Hepatocyte (in vitro differentiated cells): ENCODE measurements around the gene FBRSL1. TPM values are rescaled to one million over a fixed set of nuclear protein-coding genes. Genes with fewer than 3 reads are reported as not detected.

Source experiments
- DNase-seq: peaks from one replicate; pipeline ENCODE4 v3.0.0-alpha.2; 2016; ENCODE audit warnings: low spot score
- H2AFZ ChIP-seq: fragments of 200-600 bp; sonication (generic); 2 replicates; pipeline ENCODE4 v1.6.0; 2016; ENCODE audit warnings: antibody characterized with exemption, mild to moderate bottlenecking
- H3K27ac ChIP-seq: fragments of 200-600 bp; sonication (generic); 2 replicates; pipeline ENCODE4 v1.5.1; 2016; ENCODE audit warnings: mild to moderate bottlenecking
- H3K27me3 ChIP-seq: fragments of 200-600 bp; sonication (generic); 2 replicates; pipeline ENCODE4 v1.6.1; 2016
- H3K36me3 ChIP-seq: fragments of 200-600 bp; sonication (generic); replicated peaks from 2 replicates; pipeline ENCODE4 v1.5.1; 2016; ENCODE audit warnings: low read depth; ENCODE audit not compliant: insufficient read depth
- H3K4me1 ChIP-seq: fragments of 200-600 bp; sonication (generic); 2 replicates; pipeline ENCODE4 v1.5.1; 2016; ENCODE audit warnings: mild to moderate bottlenecking, moderate library complexity; ENCODE audit not compliant: insufficient read depth
- H3K4me2 ChIP-seq: fragments of 200-600 bp; sonication (generic); 2 replicates; pipeline ENCODE4 v1.6.0; 2016
- H3K4me3 ChIP-seq: fragments of 200-600 bp; sonication (generic); 2 replicates; pipeline ENCODE4 v1.5.1; 2016; ENCODE audit warnings: mild to moderate bottlenecking
- H3K79me2 ChIP-seq: fragments of 200-600 bp; sonication (generic); 2 replicates; pipeline ENCODE4 v1.6.0; 2017; ENCODE audit warnings: mild to moderate bottlenecking
- H3K9me2 ChIP-seq: fragments of 200-600 bp; sonication (generic); replicated peaks from 2 replicates; pipeline ENCODE4 v1.6.0; 2017; ENCODE audit warnings: mild to moderate bottlenecking; ENCODE audit not compliant: insufficient read depth
- H3K9me3 ChIP-seq: fragments of 200-600 bp; sonication (generic); 2 replicates; pipeline ENCODE4 v1.5.1; 2016; ENCODE audit warnings: low read depth, mild to moderate bottlenecking
- H4K20me1 ChIP-seq: fragments of 200-600 bp; sonication (generic); 2 replicates; pipeline ENCODE4 v1.6.0; 2016; ENCODE audit warnings: mild to moderate bottlenecking; ENCODE audit not compliant: insufficient read depth, poor library complexity, severe bottlenecking
- EZH2 ChIP-seq: fragments of 200-600 bp; sonication (generic); IDR thresholded peaks from 2 replicates; pipeline ENCODE4 v1.6.1; 2016; ENCODE audit warnings: antibody characterized with exemption, mild to moderate bottlenecking, borderline replicate concordance
- EZH2phosphoT487 ChIP-seq: fragments of 200-600 bp; sonication (generic); IDR thresholded peaks from one replicate; pipeline ENCODE4 v1.6.1; 2018; ENCODE audit warnings: antibody characterized with exemption, mild to moderate bottlenecking, low read depth, moderate library complexity; ENCODE audit not compliant: unreplicated experiment, severe bottlenecking
- WGBS: methylation state at CpG from one replicate; pipeline ENCODE4 v1.1.6; 2016; ENCODE audit warnings: low lambda C conversion rate; ENCODE audit errors: missing lambda C conversion rate; 5-methylcytosine and 5-hydroxymethylcytosine counted together
- polyA plus RNA-seq: library from polyadenylated mRNA; unstranded; fragments of >200 nt; fragmentation: Nextera tagmentation; extraction: Ambion mirVana; gene quantifications from 2 replicates; pipeline ENCODE4 v1.2.1, GENCODE V29; 2016
- total RNA-seq: library from RNA; depleted of rRNA; stranded (reverse); fragments of >200 nt; gene quantifications from 2 replicates; pipeline ENCODE4 v1.2.3, GENCODE V29; 2014
- TF ChIP-seq, protein P1 (sequence below): fragments of 200-600 bp; sonication (generic); IDR thresholded peaks from 2 replicates; pipeline ENCODE4 v1.5.1; 2016; ENCODE audit warnings: antibody characterized with exemption, mild to moderate bottlenecking; ENCODE audit not compliant: poor library complexity

Gene FBRSL1
- total and polyA plus RNA-seq, 2 experiments from 2014 or later = 18.5 to 61.1 TPM

DNA sequence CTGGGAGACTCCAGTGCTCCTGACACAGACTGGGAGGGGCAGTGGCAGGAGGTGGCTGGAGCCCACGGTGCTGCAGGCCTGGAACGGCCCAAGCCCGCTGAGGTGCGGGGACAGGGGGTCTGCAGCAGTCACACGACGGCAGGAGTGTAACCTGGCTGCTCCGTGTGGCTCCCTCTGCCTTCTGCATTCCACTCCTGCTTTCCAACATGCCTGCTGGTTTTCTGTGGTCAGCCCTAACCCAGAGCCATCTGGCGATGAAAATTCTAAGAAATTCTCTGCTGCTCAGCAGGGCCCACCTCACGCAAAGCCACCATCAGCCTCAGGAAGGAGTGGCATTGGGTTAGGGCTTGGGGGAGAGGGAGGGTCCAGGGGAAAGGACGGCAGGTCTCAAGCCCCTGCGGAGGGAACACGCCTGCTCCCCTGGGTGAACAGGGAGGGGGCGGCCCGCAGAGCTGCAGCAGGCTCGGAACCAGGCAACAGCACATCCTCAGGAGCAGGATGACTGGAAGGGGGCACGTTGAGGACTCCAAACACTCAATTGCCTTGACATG lies 5.0 kb upstream of the FBRSL1 start:
- Histone ChIP-seq H3K4me1 (peaks cover 11% of the 10 kb centered on the region), H3K4me2 (no peak overlapping the region), H3K27ac (no peak overlapping the region), H3K9me3 (no peaks in the 10 kb centered on the region), H3K27me3 (peaks cover 16% of the 10 kb centered on the region), H3K4me3 (no peak overlapping the region), H3K79me2 (no peaks in the 10 kb centered on the region), H4K20me1 (no peaks in the 10 kb centered on the region), H2AFZ (no peak overlapping the region), H3K36me3 (no peaks in the 10 kb centered on the region), H3K9me2 (no peaks in the 10 kb centered on the region)
- WGBS = 73% methylated on average over 16 of the region's 16 CpGs
- DNase-seq = no peak
- TF ChIP-seq EZH2 (no peak), EZH2phosphoT487 (no peak)
- TF ChIP-seq, protein P1, sequence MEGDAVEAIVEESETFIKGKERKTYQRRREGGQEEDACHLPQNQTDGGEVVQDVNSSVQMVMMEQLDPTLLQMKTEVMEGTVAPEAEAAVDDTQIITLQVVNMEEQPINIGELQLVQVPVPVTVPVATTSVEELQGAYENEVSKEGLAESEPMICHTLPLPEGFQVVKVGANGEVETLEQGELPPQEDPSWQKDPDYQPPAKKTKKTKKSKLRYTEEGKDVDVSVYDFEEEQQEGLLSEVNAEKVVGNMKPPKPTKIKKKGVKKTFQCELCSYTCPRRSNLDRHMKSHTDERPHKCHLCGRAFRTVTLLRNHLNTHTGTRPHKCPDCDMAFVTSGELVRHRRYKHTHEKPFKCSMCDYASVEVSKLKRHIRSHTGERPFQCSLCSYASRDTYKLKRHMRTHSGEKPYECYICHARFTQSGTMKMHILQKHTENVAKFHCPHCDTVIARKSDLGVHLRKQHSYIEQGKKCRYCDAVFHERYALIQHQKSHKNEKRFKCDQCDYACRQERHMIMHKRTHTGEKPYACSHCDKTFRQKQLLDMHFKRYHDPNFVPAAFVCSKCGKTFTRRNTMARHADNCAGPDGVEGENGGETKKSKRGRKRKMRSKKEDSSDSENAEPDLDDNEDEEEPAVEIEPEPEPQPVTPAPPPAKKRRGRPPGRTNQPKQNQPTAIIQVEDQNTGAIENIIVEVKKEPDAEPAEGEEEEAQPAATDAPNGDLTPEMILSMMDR = no peak

GRCh38 chr12:132485619-132486018 lies 4.3 kb upstream of the FBRSL1 start:
- peaks cover 16% of the 10 kb centered on the region for H3K27me3 ChIP-seq
- no peak overlapping the region for H2AFZ ChIP-seq
- peaks cover 11% of the 10 kb centered on the region for H3K4me1 ChIP-seq
- no peak overlapping the region for H3K4me3 ChIP-seq
- H3K9me2 ChIP-seq = no peaks in the 10 kb centered on the region
- H3K36me3 ChIP-seq = no peaks in the 10 kb centered on the region
- peaks cover under 1% of the 10 kb centered on the region for H4K20me1 ChIP-seq
- no peak for DNase-seq
- no peaks in the 10 kb centered on the region for H3K9me3 ChIP-seq
- 95% methylated on average over 8 of the region's 8 CpGs for WGBS
- no peak overlapping the region for H3K27ac ChIP-seq
- H3K4me2 ChIP-seq = no peak overlapping the region
- TF ChIP-seq, protein P1 = no peak
- TF ChIP-seq EZH2 (no peak), EZH2phosphoT487 (no peak)
- no peaks in the 10 kb centered on the region for H3K79me2 ChIP-seq

- peaks cover 6% of the 10 kb centered on the region for H4K20me1 ChIP-seq
- peaks cover 5% of the 10 kb centered on the region for H3K79me2 ChIP-seq
- H2AFZ ChIP-seq = no peak overlapping the region
- H3K4me3 ChIP-seq = no peak overlapping the region
- WGBS = 78% methylated on average over 8 of the region's 8 CpGs
- no peaks in the 10 kb centered on the region for H3K9me2 ChIP-seq
- TF ChIP-seq, protein P1 = no peak
- no peak for TF ChIP-seq EZH2phosphoT487
- no peak for TF ChIP-seq EZH2
- H3K36me3 ChIP-seq = no peaks in the 10 kb centered on the region
- no peak for DNase-seq
- H3K9me3 ChIP-seq = no peaks in the 10 kb centered on the region
- H3K27ac ChIP-seq = no peak overlapping the region
- no peak overlapping the region for H3K4me2 ChIP-seq
- H3K27me3 ChIP-seq = peaks cover 14% of the 10 kb centered on the region
- H3K4me1 ChIP-seq = peaks cover 13% of the 10 kb centered on the region
Observed at GRCh38 chr12:132486168-132486567, 3.8 kb upstream of the FBRSL1 start.

DNA sequence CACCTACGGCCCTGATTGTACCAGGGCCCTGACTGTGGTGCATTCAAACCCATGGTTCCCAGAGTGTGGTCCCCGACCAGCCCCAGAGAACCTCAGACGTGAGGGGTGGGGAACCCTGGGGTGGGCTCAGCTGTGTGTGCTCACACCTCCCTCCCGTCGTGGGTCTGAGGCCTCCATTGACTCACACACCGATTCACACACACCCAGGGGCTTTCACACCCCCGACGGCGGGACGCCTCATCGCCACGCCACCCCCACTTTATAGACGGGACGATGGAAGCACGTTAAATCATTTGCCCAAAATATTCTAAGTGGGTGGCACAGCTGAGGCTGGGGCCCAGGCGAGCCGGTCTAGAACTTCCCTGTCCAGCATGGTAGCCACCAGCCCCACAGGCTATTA lies 3.4 kb upstream of the FBRSL1 start:
- WGBS = 90% methylated on average over 12 of the region's 17 CpGs
- peaks cover 17% of the 10 kb centered on the region for H3K4me1 ChIP-seq
- H3K4me3 ChIP-seq = no peak overlapping the region
- peaks cover 9% of the 10 kb centered on the region for H3K79me2 ChIP-seq
- DNase-seq = no peak
- H3K27me3 ChIP-seq = peaks cover 10% of the 10 kb centered on the region
- H3K4me2 ChIP-seq = no peak overlapping the region
- no peak overlapping the region for H3K27ac ChIP-seq
- TF ChIP-seq, protein P1 = no peak
- TF ChIP-seq EZH2 = no peak
- no peaks in the 10 kb centered on the region for H3K36me3 ChIP-seq
- H4K20me1 ChIP-seq = peaks cover 10% of the 10 kb centered on the region
- no peaks in the 10 kb centered on the region for H3K9me2 ChIP-seq
- H3K9me3 ChIP-seq = no peaks in the 10 kb centered on the region
- H2AFZ ChIP-seq = no peak overlapping the region
